ENCODE measurements around the gene SLC25A47.

Gene SLC25A47

DNA sequence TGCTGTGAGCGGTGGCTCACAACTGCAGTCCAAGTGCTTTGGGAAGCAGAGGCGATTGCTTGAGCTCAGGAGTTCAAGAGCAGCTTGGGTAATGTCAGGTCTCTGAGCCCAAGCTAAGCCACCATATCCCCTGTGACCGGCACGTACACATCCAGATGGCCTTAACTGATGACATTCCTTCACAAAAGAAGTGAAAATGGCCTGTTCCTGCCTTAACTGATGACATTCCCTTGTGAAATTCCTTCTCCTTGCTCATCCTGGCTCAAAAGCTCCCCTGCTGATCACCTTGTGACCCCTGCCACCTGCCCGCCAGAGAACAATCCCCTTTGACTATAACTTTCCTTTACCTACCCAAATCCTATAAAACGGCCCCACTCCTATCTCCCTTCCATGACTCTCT is 48.6 kb downstream of the SLC25A47 start:
- peaks cover 7 to 14% of the 10 kb centered on the region in 2 donors for H3K4me1 ChIP-seq (ENCODE audit: control insufficient read depth in 2 of 2, insufficient read depth in 1 of 2, low read depth in 1 of 2, low read length in 2 of 2)
- no CpG with 5 or more reads among the region's 6 CpGs for WGBS, 2 donors (ENCODE audit: extremely low coverage in 2 of 2, insufficient read length in 2 of 2, insufficient replicate concordance in 1 of 2)
- DNase-seq (ENCODE audit: low spot score), result no peak
- H3K79me1 ChIP-seq (ENCODE audit: low read depth, low read length), result peaks cover 3% of the 10 kb centered on the region
- H4K91ac ChIP-seq (ENCODE audit: low read depth, low read length, poor library complexity), result no peak overlapping the region
- no peaks in the 10 kb centered on the region for H3K27me3 ChIP-seq (ENCODE audit: control insufficient read depth in 3 of 3, insufficient read depth in 3 of 3, low read depth in 1 of 3, low read length in 3 of 3)
- no peak overlapping the region for H2AK5ac ChIP-seq (ENCODE audit: low read depth, low read length)
- H2BK5ac ChIP-seq (ENCODE audit: low read length), result no peak overlapping the region
- no peak overlapping the region for H4K8ac ChIP-seq (ENCODE audit: low read depth, low read length)
- H2BK12ac ChIP-seq (ENCODE audit: low read length), result no peak overlapping the region
- H3K18ac ChIP-seq (ENCODE audit: low read length), result no peak overlapping the region
- no peak overlapping the region for H2AFZ ChIP-seq (ENCODE audit: low read length)
- H3K9ac ChIP-seq (ENCODE audit: low read depth, low read length, poor library complexity), result no peak overlapping the region
- no peak overlapping the region for H2BK15ac ChIP-seq (ENCODE audit: low read length)
- H3K4ac ChIP-seq (ENCODE audit: low read length), result no peak overlapping the region
- no peak overlapping the region for H3K14ac ChIP-seq (ENCODE audit: low read length)
- H3K4me3 ChIP-seq (ENCODE audit: low read length in 2 of 2), result no peak overlapping the region
- H3K27ac ChIP-seq (replicated peaks; ENCODE audit: low read length), result no peak overlapping the region
- H2BK120ac ChIP-seq (ENCODE audit: low read depth, low read length), result no peak overlapping the region
- H3K4me2 ChIP-seq (ENCODE audit: insufficient read depth, low read length, poor library complexity, severe bottlenecking), result no peak overlapping the region
- H3K9me3 ChIP-seq (replicated peaks in 1 of 2; ENCODE audit: control insufficient read depth in 2 of 2, insufficient read depth in 1 of 2, low read depth in 1 of 2, low read length in 2 of 2), result no peaks in the 10 kb centered on the region
- H3K36me3 ChIP-seq (replicated peaks in 1 of 2; ENCODE audit: control insufficient read depth in 2 of 2, insufficient read depth in 2 of 2, low read length in 2 of 2), result peaks cover 8 to 33% of the 10 kb centered on the region in 2 donors
- no peak overlapping the region for H3K23ac ChIP-seq (ENCODE audit: low read depth, low read length, poor library complexity)

DNA sequence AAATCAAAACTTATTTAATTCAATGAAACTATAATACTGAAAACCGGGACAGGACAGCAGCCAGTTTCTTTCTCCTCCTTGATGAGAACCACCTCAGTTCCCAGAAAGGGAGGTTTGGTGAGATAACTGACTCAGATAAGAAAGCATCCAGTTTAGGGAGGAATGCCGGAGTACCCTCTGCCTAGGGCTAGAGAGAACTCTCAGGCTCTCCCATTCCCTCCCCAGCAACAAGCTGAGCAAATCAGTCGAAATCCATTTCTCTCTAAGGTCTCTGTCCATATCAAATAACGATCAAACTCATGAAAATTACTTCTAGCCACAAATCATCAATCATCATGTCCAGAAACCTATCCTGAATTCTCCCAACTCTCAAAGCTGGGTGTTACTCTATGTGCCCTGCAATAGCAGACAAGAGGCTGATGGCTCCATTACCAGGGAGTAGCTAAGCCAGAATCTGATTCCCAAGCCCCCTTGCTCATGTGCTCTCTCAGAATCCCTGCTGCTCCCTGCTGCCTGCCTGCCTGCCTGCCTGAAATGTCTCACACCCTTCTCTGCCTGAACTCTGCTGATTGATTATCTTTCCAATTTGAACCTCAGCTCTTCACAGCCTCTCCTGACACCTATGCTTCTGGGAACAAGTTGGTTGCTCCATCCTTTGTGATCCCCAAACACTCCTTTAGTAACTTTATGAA is 49.4 kb downstream of the SLC25A47 start:
- Histone ChIP-seq H3K4me1 (ENCODE audit: control insufficient read depth in 2 of 2, insufficient read depth in 1 of 2, low read depth in 1 of 2, low read length in 2 of 2) (peaks cover 9 to 17% of the 10 kb centered on the region in 2 donors), H3K14ac (ENCODE audit: low read length) (no peak overlapping the region), H3K79me1 (ENCODE audit: low read depth, low read length) (peaks cover 3% of the 10 kb centered on the region), H3K4me2 (ENCODE audit: insufficient read depth, low read length, poor library complexity, severe bottlenecking) (no peak overlapping the region), H3K9ac (ENCODE audit: low read depth, low read length, poor library complexity) (no peak overlapping the region), H2BK120ac (ENCODE audit: low read depth, low read length) (no peak overlapping the region), H4K8ac (ENCODE audit: low read depth, low read length) (no peak overlapping the region), H3K4ac (ENCODE audit: low read length) (no peak overlapping the region), H2BK12ac (ENCODE audit: low read length) (no peak overlapping the region), H2AFZ (ENCODE audit: low read length) (no peak overlapping the region), H4K91ac (ENCODE audit: low read depth, low read length, poor library complexity) (no peak overlapping the region), H3K9me3 (replicated peaks in 1 of 2; ENCODE audit: control insufficient read depth in 2 of 2, insufficient read depth in 1 of 2, low read depth in 1 of 2, low read length in 2 of 2) (no peaks in the 10 kb centered on the region), H3K27ac (replicated peaks; ENCODE audit: low read length) (no peak overlapping the region), H3K36me3 (replicated peaks in 1 of 2; ENCODE audit: control insufficient read depth in 2 of 2, insufficient read depth in 2 of 2, low read length in 2 of 2) (peaks cover 8 to 28% of the 10 kb centered on the region in 2 donors), H2AK5ac (ENCODE audit: low read depth, low read length) (no peak overlapping the region), H2BK15ac (ENCODE audit: low read length) (no peak overlapping the region), H3K27me3 (ENCODE audit: control insufficient read depth in 3 of 3, insufficient read depth in 3 of 3, low read depth in 1 of 3, low read length in 3 of 3) (no peaks in the 10 kb centered on the region), H2BK5ac (ENCODE audit: low read length) (no peak overlapping the region), H3K4me3 (ENCODE audit: low read length in 2 of 2) (no peak overlapping the region), H3K23ac (ENCODE audit: low read depth, low read length, poor library complexity) (no peak overlapping the region), H3K18ac (ENCODE audit: low read length) (no peak overlapping the region)
- no peak for DNase-seq (ENCODE audit: low spot score)
- no CpG with 5 or more reads among the region's 4 CpGs for WGBS, 2 donors (ENCODE audit: extremely low coverage in 2 of 2, insufficient read length in 2 of 2, insufficient replicate concordance in 1 of 2)

DNA sequence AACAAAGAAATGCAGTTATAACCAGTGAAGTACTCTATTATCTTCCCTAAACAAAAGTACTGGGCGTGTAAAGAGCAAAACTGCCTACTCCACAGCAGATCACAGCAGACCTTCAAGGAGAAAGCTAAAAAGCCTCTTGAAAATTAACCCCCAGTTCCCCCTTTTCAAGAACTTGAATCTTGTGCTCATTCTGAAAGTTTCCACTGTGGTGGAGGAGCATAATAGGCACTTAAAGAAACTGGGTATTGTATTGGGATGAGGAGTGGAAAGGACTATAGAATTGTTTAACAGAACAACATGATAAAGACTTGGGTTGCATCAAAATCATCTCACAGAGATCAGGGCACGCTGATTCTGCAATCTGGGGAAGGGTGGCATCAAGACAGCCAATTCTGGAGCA is 51.1 kb downstream of the SLC25A47 start:
- no peak overlapping the region for H3K4me2 ChIP-seq (ENCODE audit: insufficient read depth, low read length, poor library complexity, severe bottlenecking)

DNA sequence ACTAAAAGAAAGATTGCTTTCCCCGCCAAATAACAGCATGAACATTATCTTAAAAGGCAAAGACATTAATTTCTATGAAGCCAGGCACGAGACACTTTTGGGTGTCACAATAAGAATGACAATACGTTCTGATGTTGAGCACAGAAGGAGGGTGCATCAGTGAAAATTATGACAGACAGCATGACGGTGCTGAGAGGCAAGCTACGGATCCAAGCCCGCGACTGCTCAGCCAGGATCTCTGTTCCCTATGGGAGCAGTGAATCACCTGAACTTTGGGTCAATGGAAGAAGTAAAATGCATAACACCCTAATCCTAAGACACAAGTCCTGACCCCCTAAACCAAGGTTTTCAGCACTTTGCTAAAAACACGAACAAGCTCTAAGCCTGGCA is 51.7 kb downstream of the SLC25A47 start:
- WGBS, 2 donors (ENCODE audit: extremely low coverage in 2 of 2, insufficient read length in 2 of 2, insufficient replicate concordance in 1 of 2), result no CpG with 5 or more reads among the region's 8 CpGs
- no peak overlapping the region for H3K14ac ChIP-seq (ENCODE audit: low read length)
- no peak overlapping the region for H3K27ac ChIP-seq (replicated peaks; ENCODE audit: low read length)

More for the DNA sequence above, 51.1 kb downstream of the SLC25A47 start:
- Histone ChIP-seq H3K4me3 (ENCODE audit: low read length in 2 of 2) (peak overlapping the region in 1 of 2 donors; percentile 74), H3K4me1 (ENCODE audit: control insufficient read depth in 2 of 2, insufficient read depth in 1 of 2, low read depth in 1 of 2, low read length in 2 of 2) (peaks cover 11 to 19% of the 10 kb centered on the region in 2 donors), H3K9ac (ENCODE audit: low read depth, low read length, poor library complexity) (no peak overlapping the region), H3K27me3 (ENCODE audit: control insufficient read depth in 3 of 3, insufficient read depth in 3 of 3, low read depth in 1 of 3, low read length in 3 of 3) (no peaks in the 10 kb centered on the region), H3K23ac (ENCODE audit: low read depth, low read length, poor library complexity) (no peak overlapping the region), H2AFZ (ENCODE audit: low read length) (no peak overlapping the region), H2BK12ac (ENCODE audit: low read length) (no peak overlapping the region), H3K79me1 (ENCODE audit: low read depth, low read length) (peaks cover 3% of the 10 kb centered on the region), H3K18ac (ENCODE audit: low read length) (no peak overlapping the region), H2BK120ac (ENCODE audit: low read depth, low read length) (no peak overlapping the region), H4K8ac (ENCODE audit: low read depth, low read length) (no peak overlapping the region), H3K36me3 (replicated peaks in 1 of 2; ENCODE audit: control insufficient read depth in 2 of 2, insufficient read depth in 2 of 2, low read length in 2 of 2) (peaks cover 0 to 12% of the 10 kb centered on the region in 2 donors), H2AK5ac (ENCODE audit: low read depth, low read length) (no peak overlapping the region), H3K9me3 (replicated peaks in 1 of 2; ENCODE audit: control insufficient read depth in 2 of 2, insufficient read depth in 1 of 2, low read depth in 1 of 2, low read length in 2 of 2) (no peaks in the 10 kb centered on the region), H3K27ac (replicated peaks; ENCODE audit: low read length) (no peak overlapping the region), H3K14ac (ENCODE audit: low read length) (no peak overlapping the region), H3K4ac (ENCODE audit: low read length) (no peak overlapping the region), H4K91ac (ENCODE audit: low read depth, low read length, poor library complexity) (no peak overlapping the region), H2BK15ac (ENCODE audit: low read length) (no peak overlapping the region), H2BK5ac (ENCODE audit: low read length) (no peak overlapping the region)
- WGBS, 2 donors (ENCODE audit: extremely low coverage in 2 of 2, insufficient read length in 2 of 2, insufficient replicate concordance in 1 of 2), result no CpG with 5 or more reads among the region's 2 CpGs
- DNase-seq (ENCODE audit: low spot score), result no peak

More for the DNA sequence above, 51.7 kb downstream of the SLC25A47 start:
- Histone ChIP-seq H3K4me3 (ENCODE audit: low read length in 2 of 2) (peak overlapping the region; percentile 74 to 86), H3K27me3 (ENCODE audit: control insufficient read depth in 3 of 3, insufficient read depth in 3 of 3, low read depth in 1 of 3, low read length in 3 of 3) (no peaks in the 10 kb centered on the region), H2BK5ac (ENCODE audit: low read length) (no peak overlapping the region), H2BK120ac (ENCODE audit: low read depth, low read length) (no peak overlapping the region), H3K9ac (ENCODE audit: low read depth, low read length, poor library complexity) (no peak overlapping the region), H4K91ac (ENCODE audit: low read depth, low read length, poor library complexity) (no peak overlapping the region), H3K23ac (ENCODE audit: low read depth, low read length, poor library complexity) (no peak overlapping the region), H2BK15ac (ENCODE audit: low read length) (no peak overlapping the region), H3K9me3 (replicated peaks in 1 of 2; ENCODE audit: control insufficient read depth in 2 of 2, insufficient read depth in 1 of 2, low read depth in 1 of 2, low read length in 2 of 2) (no peaks in the 10 kb centered on the region), H3K18ac (ENCODE audit: low read length) (no peak overlapping the region), H3K4me1 (ENCODE audit: control insufficient read depth in 2 of 2, insufficient read depth in 1 of 2, low read depth in 1 of 2, low read length in 2 of 2) (peaks cover 11 to 19% of the 10 kb centered on the region in 2 donors), H2BK12ac (ENCODE audit: low read length) (no peak overlapping the region), H4K8ac (ENCODE audit: low read depth, low read length) (no peak overlapping the region), H3K4ac (ENCODE audit: low read length) (no peak overlapping the region), H2AFZ (ENCODE audit: low read length) (no peak overlapping the region), H3K36me3 (replicated peaks in 1 of 2; ENCODE audit: control insufficient read depth in 2 of 2, insufficient read depth in 2 of 2, low read length in 2 of 2) (peaks cover 0 to 12% of the 10 kb centered on the region in 2 donors), H3K79me1 (ENCODE audit: low read depth, low read length) (peaks cover 3% of the 10 kb centered on the region), H3K4me2 (ENCODE audit: insufficient read depth, low read length, poor library complexity, severe bottlenecking) (peak overlapping the region; percentile 71), H2AK5ac (ENCODE audit: low read depth, low read length) (no peak overlapping the region)
- DNase-seq (ENCODE audit: low spot score), result no peak

All from neuronal stem cell (in vitro differentiated cells).